CD4-positive, alpha-beta T cell treated with Interleukin-15 for 1 hour (primary cell): ENCODE results near the gene EIF2S2.

Experiments
- DNase-seq: peaks from one replicate; pipeline ENCODE4 v3.0.0-alpha.2; 2020

EIF2S2 gene

DNA sequence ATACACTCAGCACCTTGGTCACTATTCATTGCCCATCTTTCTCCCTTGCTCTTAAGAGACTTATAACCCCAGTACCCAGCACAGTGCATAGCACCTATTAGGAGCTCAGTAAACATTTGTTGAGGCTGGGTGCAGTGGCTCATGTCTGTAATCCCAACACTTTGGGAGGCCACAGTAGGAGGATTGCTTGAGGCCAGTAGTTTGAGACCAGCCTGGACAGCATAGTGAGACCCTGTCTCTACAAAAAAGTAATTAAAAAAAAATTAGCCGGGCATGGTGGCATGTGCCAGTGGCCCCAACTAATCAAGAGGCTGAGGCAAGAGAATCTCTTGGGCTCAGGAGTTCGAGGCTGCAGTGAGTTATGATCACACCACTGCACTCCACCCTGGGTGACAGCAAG, 8.2 kb upstream of the EIF2S2 start:
- no peak for DNase-seq

DNA sequence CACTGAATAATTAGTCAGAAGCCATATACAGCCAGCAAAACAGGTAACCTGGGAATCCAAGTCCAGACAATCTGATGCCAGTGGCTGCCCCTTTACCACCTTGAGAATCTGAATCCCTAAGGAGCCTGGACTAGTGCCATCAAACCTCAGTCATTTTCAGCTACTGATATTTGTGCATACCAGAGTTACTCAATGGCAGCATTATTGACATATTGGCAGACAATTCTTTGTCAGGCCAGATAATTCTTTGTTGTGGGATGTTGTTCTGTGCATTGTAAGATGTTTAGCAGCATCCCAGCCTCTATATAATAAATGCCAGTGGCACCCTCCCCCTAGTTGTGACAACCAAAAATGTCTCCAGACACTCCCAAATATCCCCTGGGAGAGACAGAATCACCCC, 3.2 kb upstream of the EIF2S2 start:
- DNase-seq, result no peak

DNA sequence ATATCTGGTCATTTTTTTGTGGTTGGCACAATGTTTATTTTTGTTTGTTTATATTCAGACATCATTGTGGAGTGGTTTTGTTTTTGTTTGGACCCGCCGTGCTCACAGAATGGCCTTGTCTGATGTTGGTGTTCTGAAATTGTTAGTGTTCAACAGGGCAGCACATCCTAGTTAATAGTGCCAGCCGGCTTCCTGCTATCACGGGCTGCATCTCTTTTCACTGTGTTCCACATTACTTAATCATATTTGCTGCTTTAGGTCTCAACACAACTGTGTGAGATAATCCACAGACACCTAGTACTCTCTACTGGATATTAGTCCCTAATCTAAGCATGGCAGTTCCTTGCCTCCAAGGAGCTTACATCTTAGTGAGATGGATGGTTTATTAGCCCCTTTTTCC, 2.8 kb upstream of the EIF2S2 start:
- DNase-seq, result no peak

DNA sequence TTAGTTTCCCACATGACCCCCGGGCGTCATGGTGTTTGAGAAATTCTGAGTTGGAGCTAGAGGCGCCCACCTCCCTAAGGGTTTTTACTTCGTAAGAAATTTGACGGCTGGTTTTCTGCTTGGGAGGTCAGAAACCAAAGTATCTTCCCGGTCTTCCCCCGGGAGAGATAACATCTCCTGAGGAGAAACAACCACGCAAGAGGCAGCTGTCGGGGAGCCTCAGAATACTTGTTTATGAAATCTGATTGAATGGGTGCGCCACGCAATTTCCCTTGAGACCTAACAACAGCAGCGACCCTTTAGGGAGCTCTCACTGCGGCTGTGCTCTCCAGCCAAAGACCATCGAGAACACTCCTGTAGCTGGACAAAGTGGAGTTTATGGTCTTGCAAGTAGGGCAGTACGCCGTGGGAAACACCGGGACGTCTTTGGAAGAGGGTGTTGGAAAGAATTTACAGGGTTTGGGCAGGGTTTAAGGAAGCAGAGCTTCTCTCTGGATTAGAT, 608 bp upstream of the EIF2S2 start:
- DNase-seq, result no peak

DNA sequence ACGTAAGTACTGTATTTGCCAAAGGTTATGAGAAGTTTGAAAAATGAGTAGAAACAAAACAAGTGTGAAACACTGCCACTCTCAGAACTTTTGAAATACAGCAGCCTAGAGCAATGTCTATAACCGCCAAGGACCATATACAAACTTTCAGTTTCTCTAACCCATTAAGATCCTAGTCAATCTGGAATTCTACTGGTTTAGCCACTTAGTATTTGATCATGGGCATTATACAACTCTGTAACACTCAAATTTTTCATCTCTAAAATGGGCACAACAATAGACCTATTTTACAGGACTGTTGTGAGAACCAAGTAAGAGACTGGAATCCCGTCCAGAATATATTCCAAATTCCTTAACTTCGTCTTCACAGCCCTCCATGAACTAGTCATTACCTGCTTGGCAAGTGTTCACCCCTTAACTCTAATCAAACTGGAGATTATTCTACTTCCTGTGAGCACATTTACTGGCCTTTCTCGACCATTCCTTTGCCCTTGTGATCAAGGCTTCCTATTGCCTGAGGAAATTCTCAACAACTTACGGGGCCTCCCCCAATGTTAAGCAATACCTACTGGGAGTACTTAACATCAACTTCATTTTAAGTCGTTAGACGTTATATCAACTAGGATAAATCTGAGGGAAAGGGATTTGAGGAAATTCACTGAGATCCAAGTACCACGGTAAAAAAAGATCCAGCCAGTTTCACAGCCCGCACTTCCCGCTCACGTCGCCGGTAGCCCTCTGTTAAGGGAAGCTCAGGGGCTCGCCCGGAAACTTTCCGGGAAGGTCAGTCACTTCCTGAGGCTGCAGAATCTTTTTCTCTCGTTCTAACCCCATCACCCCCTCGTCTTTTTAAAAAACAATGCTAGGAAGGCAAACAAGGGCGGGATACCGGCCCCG, 1.1 kb downstream of the EIF2S2 start:
- DNase-seq, result no peak

DNA sequence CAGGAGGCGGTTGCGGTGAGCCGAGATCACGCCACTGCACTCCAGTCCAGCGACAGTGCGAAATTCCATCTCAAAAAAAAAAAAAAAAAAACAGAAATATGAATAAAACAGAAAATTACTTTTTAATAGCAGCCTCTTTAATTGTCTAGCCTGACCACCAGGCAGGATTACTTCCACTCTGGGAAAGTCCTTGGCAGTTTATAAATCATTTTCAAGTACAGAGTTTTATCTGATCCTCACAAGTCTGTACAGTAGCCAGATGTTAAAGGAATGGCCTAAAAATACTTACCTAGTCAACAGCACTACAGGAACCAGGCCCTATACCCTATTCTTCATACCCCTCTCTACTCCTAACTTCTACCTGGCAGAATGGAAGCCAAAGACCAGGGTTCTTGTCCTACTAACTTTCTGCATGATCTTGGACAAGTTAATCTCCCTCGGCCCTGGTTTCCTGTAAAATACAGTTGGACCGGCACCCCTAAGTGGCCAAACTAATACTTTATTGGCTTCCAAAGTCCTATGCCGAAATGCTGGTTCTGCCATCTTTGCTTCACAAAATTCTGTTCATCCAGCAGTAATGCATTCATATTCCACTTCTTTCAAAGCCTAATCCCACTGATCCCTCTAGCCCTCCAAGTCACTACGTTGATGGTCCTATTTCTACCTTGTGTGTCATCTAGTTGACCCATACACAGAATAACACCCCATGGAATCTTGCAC, 1.9 kb downstream of the EIF2S2 start:
- DNase-seq, result no peak

DNA sequence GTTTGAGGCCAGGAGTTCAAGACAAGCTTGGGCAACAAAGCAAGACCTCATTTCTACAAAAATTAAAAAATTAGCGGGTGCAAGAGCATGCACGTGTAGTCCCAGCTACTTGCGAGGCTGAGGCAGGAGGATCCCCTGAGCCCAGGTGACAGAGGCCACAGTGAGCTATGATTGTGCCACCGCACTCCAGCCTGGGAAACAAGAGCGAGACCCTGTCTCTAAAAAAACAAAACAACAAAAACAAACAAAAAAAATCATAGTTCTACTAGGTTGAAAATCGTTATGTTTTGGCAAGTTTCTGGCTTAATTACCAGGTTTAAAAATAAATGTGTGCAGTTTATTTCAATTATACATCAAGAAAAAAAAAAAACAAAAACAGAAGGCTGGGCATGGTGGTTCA, 2.6 kb downstream of the EIF2S2 start:
- no peak for DNase-seq

DNA sequence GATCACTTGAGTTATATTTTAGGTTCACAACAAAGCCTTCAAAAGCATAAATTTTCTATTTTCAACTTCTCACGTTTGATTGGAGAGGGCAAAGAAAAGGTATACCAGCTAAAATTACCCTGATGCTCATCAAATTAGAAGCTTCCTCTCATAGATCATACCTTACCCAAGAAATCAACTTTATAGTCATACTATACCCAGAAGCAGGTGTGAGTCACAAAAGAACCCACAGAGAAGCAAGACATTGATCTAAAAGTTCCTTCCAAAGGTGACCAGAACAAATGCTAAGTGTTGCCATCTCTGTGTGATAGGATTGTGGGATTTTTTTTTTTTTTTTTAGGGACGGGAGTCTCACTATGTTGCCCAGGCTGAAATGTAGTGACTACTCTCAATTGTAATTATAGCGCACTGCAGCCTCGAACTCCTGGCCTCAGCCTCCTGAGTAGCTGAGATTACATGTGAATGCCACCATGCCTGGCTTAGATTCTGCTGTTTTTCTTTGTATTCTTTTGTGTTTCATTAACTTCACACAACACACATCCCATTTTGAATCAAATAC, 3.3 kb downstream of the EIF2S2 start:
- DNase-seq, result no peak

DNA sequence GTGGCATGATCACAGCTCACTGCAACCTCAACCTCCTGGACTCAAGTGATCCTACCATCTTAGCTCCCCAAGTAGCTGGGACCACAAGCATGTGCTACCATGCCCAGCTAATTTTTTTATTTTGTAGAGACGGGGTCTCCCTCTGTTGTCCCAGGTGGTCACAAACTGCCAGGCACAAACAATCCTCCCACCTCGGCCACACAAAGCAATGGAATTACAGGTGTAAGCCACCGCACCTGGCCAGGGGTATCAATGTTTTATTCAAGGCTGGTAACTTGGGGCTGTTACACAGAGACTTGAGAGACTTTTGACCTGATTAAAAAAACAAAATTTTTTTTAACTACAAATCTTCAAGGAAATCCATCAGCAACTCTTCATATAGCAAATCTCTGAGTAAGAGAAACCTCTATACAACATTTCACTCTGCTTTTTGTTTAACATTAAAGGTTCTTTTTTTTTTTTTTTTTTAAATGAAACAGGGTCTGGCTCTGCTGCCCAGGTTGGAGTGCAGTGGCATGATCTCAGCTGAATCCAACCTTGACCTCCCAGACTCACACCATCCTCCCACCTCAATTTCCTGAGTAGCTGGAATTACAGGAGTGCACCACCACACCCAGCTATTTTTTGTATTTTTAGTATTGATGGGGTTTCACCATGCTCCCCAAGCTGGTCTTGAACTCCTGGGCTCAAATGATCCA, 5.9 kb downstream of the EIF2S2 start:
- no peak for DNase-seq

DNA sequence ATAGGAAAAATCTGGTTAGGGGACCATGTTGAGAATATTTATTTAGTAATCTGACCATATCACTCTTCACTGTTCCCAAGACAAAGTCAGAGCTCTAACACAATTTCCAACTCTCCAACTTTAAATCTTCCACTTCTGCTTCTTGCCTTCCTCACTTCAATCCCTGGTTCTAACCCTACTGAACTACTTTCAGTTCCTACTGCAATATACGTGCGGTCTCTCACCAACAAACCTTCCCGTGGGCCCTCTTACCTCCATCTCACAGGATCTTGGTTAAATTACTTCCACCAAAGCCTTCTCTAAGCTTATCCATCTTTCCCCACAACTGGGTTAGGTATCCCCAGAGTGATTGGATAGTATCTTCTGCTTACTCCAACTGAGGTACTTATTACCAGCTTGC, 8.0 kb downstream of the EIF2S2 start:
- no peak for DNase-seq

DNA sequence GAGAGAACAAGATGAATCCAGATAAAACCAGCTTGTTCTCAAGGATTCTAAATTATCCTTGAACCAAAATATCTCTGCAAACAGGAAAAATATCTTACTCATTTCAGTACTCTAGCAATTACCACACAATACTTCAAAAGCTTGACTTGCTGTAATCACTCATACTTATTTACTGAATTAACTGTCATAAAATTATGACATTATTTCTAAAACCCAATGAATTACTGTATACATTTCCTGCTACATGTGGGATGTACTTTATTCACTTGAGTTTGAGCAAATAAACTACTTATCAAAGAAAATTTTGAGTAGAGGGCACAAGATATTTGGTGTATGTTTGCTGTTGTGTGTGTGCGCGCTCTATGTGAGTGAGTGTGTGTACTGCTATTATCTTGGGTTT, 9.7 kb downstream of the EIF2S2 start:
- DNase-seq, result no peak

DNA sequence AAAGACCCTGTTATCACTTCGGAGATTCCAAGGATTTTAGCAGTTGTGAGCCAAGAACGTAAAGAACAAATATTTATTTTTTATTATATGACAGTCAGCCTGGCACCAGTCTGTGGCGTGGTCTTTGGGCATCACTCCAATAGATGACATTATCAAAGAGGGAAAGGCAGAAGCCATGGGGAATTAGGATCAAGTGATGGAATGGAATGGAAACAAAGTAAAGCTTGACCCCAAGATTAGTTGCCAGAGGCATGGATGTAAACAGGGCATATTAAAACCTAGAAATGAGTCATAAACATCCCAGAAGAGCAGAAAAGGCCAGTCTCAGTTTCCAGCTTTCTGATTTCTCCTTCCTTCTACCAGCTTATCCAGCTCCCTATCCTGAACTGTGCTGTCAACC, 11.5 kb downstream of the EIF2S2 start:
- DNase-seq, result no peak

DNA sequence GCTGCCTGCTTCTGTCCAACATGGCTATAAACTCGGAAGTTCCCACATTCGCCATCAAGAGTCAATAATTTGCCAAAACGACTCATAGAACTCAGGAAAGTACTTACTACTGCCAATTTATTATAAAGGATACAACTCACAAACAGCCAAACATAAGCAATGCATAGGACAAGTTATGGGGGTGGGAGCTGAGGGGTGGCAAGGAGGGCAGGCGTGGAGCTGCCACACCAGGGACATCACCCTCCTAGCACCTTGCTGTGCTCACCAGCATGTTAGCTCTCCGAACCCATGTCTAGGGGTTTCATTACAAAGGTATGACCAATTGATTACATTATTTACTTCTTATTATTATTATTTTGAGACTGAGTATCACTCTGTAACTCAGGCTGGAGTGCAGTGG, 12.4 kb downstream of the EIF2S2 start:
- DNase-seq, result no peak

DNA sequence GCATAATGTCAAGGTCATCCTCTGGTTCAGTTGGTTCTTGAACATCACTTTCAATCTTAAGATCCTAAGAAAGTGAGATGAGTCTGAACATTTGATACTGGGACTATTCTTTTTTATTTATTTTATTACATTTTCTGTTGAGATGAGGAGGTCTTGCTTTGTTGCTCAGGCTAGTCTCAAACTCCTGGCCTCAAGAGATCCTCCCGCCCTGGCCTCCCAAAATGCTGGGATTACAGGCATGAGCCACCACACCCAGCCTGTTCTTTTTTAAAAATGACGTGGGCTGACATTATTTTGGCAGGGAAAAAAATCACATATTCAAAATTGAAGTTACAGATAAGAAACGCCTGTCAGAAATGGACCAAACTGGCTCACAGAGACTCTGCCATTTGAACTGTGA, 13.5 kb downstream of the EIF2S2 start:
- DNase-seq, result no peak

DNA sequence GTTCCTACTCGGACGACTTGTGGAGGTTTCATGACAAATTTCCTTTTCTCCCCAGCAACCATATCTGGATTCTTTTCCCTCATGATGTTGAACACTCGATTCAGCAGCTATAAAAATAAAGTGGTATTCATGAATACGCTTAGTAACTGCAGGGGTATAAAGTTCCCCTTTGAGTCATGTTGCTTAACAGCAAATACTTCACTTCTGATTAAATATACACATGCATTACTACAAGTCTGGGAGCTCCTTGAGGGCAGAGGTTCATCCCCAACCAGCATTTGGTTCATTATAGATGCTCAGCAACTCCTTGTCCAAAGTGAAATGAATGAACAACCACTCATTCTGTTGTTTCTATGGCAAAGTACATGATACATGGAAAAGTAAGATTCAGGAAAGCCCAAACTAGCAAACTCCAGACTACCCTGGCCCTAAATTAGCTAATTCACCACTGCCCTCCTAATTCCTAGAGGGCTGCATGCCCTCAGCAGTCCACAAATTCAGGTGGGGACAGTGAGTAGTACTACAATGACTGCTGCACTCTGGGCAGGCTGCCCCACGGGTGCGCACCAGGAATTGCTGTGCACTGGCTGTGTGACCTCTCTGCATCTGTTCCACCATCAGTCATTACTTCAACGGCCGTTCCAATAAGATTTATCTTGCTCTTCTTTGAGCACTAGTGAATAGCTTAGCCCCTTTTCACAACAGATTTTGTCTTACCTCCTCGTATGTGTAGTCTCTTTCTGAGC, 15.2 kb downstream of the EIF2S2 start:
- no peak for DNase-seq

DNA sequence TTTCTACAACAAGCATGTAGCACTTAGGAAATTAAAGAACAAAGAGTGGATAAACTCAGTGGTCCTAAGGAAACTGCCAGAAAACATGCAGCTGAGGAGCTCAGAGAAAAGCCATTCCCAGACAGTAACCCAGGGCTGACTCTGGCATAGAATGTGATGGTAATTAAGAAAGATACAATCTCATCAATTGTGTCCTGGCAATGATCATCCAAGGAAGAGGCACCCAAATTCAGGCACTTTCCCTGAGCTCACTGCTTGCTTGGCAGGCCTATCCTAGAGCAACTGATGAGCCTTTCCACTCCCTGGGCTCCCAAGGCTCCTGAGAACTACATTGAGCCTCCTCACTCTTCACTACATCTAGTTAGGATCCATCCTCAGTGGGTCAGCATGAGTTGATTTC, 16.2 kb downstream of the EIF2S2 start:
- no peak for DNase-seq

DNA sequence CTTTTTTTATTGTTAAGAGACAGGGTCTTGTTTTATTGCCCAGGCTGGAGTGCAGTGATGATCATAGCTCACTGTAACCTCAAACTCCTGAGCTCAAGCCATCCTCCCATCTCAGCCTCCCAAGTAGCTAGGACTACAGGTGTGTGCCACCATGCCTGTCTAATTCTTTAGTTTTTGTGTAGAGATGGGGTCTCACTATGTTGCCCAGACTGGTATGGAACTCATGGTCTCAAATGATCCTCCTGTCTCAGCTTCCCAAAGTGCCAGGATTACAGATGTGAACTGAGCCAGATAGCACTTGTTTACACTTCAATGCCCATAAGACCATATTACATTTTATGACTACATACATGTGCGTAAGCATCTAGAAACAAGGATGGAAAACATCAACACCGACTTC, 18.1 kb downstream of the EIF2S2 start:
- no peak for DNase-seq

DNA sequence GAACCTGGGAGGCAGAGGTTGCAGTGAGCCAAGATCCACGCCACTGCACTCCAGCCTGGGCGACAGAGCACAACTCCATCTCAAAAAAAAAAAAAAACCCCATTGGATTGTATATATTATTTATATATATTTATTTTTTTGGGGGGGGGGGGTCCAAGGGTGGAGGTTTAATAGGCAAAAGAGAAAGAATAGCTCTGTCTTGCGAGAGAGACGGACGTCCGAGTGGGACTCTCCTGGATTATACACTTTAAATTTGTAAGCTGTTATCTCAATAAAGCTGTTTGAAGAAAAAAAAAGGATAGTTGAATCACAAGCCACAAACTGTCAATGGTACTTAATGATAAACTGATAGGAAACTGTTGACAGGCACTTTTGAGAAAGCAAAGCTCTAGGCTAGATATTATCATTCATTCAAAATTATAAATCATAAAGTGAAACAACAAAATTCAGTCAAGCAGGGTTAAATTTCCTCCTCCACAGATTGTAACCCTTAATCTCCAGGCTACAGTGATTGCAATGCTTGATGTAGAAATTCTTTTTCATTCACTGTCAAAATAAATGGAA, 20.3 kb downstream of the EIF2S2 start:
- DNase-seq, result no peak

DNA sequence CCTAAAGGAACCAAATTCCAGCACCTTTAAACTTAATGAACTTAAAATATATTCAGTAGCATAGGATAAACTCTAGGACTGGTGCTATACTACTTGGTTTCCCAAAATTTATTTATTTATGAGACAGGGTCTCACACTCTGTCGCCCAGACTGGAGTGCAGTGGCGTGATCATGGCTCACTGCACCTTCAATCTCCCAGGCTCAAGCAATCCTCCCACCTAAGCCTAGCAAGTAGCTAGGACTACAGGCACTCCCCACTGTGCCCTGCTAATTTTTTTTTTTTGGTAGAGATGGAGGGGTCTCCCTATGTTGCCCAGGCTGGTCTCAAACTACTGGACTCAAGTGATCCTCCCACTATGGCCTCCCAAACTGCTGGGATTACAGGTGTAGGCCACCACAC, 21.4 kb downstream of the EIF2S2 start:
- DNase-seq, result no peak

DNA sequence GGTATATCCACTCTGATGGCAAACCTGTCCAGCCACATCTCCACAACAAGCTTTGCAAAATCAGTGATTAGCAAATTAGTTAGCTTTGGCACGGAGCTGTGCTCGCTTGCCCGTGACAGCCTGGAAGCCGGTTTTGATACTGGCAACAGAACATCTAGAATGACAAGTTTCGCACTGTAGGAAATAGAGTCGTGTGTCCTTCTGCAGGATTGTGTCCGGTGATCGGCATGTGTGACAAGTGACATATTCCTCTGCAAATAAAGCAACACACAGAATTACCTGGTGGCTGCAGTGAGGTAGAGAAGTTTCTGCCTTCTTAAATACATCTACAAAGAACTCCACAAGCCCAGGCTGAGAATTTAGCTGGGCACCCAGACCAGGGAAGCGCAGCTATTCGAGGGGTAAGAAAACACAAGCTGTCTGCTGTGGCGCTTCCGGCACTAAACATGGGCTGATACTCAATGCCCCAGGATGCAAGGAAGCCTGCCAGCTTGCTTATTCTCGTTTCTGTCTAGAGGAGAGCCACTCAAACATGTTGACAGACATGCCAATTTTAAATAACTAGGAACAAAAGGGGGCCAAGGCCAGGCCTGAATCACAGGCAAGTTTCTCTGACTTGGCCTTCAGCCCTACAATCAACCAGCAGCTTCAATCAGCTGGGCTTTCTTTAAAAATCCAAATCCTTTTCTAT, 22.2 kb downstream of the EIF2S2 start:
- DNase-seq, result no peak

DNA sequence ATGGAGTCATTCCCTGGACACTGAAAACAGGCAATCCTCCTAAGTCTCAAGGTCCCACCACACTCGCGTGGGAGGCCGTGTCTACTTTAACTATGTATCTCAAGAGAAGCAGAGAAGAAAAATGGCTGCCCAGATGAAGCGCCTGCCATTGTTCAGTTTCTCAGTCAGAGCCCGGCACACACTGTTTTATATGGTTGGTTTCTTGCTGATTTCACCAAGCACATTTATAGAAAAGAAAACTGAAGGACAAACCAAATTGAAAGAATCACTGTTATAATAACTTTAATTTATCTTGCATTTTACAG, 22.9 kb downstream of the EIF2S2 start:
- no peak for DNase-seq
